K562 (cell line): ENCODE data around the gene SIAE. TPM values are rescaled to one million over a fixed set of nuclear protein-coding genes. Genes with fewer than 3 reads are reported as not detected.

Source experiments
- AFF4 ChIP-seq: sonication (generic); formaldehyde crosslinking; IDR thresholded peaks from 2 replicates; pipeline ENCODE4 v1.8.0; 2023; ENCODE audit warnings: mild to moderate bottlenecking, missing genetic modification reagents
- ARID1B ChIP-seq: fragments of 450-650 bp; IDR thresholded peaks from 2 replicates; pipeline ENCODE4 v1.6.1; 2016; ENCODE audit warnings: antibody characterized with exemption, mild to moderate bottlenecking, inconsistent platforms
- ARNT ChIP-seq, 2 experiments: fragments of 450-650 bp; IDR thresholded peaks; 2 replicates each; pipeline ENCODE4 v1.6.1; 2016; ENCODE audit warnings: mild to moderate bottlenecking in 1 of 2
- CC2D1A ChIP-seq: fragments of 450-650 bp; IDR thresholded peaks from 2 replicates; pipeline ENCODE4 v1.6.1; 2017; ENCODE audit warnings: mild to moderate bottlenecking
- E2F1 ChIP-seq: sonication (generic); formaldehyde crosslinking; IDR thresholded peaks from 2 replicates; pipeline ENCODE4 v1.8.1; 2023; ENCODE audit warnings: mild to moderate bottlenecking, missing genetic modification reagents, moderate library complexity
- NRF1 ChIP-seq, 2 experiments: fragments of 450-650 bp; IDR thresholded peaks in 1 of 2; conservative IDR thresholded peaks in 1 of 2; 2 replicates each; pipeline ENCODE4 v1.6.1; 2014; ENCODE audit warnings: mild to moderate bottlenecking in 2 of 2
- PHF20 ChIP-seq: fragments of 450-650 bp; IDR thresholded peaks from 2 replicates; pipeline ENCODE4 v1.6.1; 2018; ENCODE audit not compliant: partially characterized antibody
- POLR2AphosphoS2 ChIP-seq: IDR thresholded peaks from 2 replicates; pipeline ENCODE4 v1.6.1; 2012; ENCODE audit warnings: low read length, improper control_type of control experiment
- RB1 ChIP-seq: fragments of 450-650 bp; IDR thresholded peaks from 2 replicates; pipeline ENCODE4 v1.6.1; 2017; ENCODE audit warnings: low read depth, mild to moderate bottlenecking
- SNIP1 ChIP-seq: fragments of 450-650 bp; IDR thresholded peaks from 2 replicates; pipeline ENCODE4 v1.7.1; 2017; ENCODE audit warnings: low read depth, mild to moderate bottlenecking
- SREBF2 ChIP-seq: sonication (generic); formaldehyde crosslinking; IDR thresholded peaks from 2 replicates; pipeline ENCODE4 v1.4.0; 2020; ENCODE audit warnings: mild to moderate bottlenecking, missing genetic modification reagents
- TEAD1 ChIP-seq, 2 experiments: fragments of 450-650 bp in 1 of 2; sonication (generic) in 1 of 2; formaldehyde crosslinking; IDR thresholded peaks; 2 replicates each; pipeline versions ENCODE4 v1.4.0 to v1.8.0; 2020 to 2022; ENCODE audit warnings: mild to moderate bottlenecking in 2 of 2, missing genetic modification reagents in 1 of 2
- ZBTB17 ChIP-seq: fragments of 450-650 bp; formaldehyde crosslinking; IDR thresholded peaks from 2 replicates; pipeline ENCODE4 v1.4.0; 2020; ENCODE audit warnings: mild to moderate bottlenecking
- ZNF512 ChIP-seq: IDR thresholded peaks from 2 replicates; pipeline ENCODE4 v1.6.1; 2016; ENCODE audit warnings: missing genetic modification characterization, missing compliant biosample characterization
- ZNF592 ChIP-seq: fragments of 450-650 bp; IDR thresholded peaks from 2 replicates; pipeline ENCODE4 v1.6.1; 2017; ENCODE audit warnings: antibody characterized with exemption, mild to moderate bottlenecking
- ZNF707 ChIP-seq: fragments of 250-450 bp; sonication (Bioruptor Pico); conservative IDR thresholded peaks from 2 replicates; pipeline ENCODE4 v1.8.0; 2022; ENCODE audit warnings: inconsistent platforms, mild to moderate bottlenecking, moderate library complexity
- ZNF764 ChIP-seq: fragments of 250-450 bp; sonication (Bioruptor Pico); IDR thresholded peaks from 2 replicates; pipeline ENCODE4 v1.4.0; 2020; ENCODE audit warnings: low read depth, mild to moderate bottlenecking, moderate library complexity
- polyA plus RNA-seq, 8 experiments: library from polyadenylated mRNA; depleted of rRNA in 4 of 8; stranded (reverse) in 5 of 8; unstranded in 3 of 8; fragments of >200 nt; fragmentation: Nextera tagmentation in 2 of 8; fragmentation: Illumina TruSeq in 1 of 8; extraction: Ambion mirVana in 2 of 8; extraction: Trizol in 1 of 8; gene quantifications; 2 replicates each; pipeline versions ENCODE4 v1.2.1 to v1.2.3, GENCODE V29; 2011 to 2014; ENCODE audit warnings: inconsistent platforms in 1 of 8, missing spikeins in 1 of 8
- total RNA-seq, 7 experiments: library from RNA; depleted of rRNA in 6 of 7; stranded (reverse); fragments of >200 nt in 6 of 7; fragmentation: Illumina TruSeq in 2 of 7; extraction: Trizol in 2 of 7; gene quantifications; 2 replicates each; pipeline versions ENCODE4 v1.2.1 to v1.2.3, GENCODE V29; 2011 to 2021; ENCODE audit warnings: low replicate concordance in 1 of 7

The SIAE gene
- total and polyA plus RNA-seq, 9 of the 15 experiments (the other 6 are each of a cell fraction or from before 2014, with no cell fraction given): 0.89 to 9.6 (median 3.7) TPM

- TF ChIP-seq ZNF592: no peak
- no peak for TF ChIP-seq RB1
- 0 out of 4 replicates have a peak, but pooled peaks of 1 of the 2 experiments have one; percentile 11 for TF ChIP-seq NRF1 (conservative IDR thresholded peaks at IDR 0.05 in 1 of 2, IDR thresholded peaks at IDR 0.05 in 1 of 2)
- no peak for TF ChIP-seq POLR2AphosphoS2
- TF ChIP-seq E2F1 (CRISPR knock-in tag): no peak
- no peak for TF ChIP-seq PHF20
- no peak for TF ChIP-seq AFF4 (CRISPR knock-in tag)
- TF ChIP-seq SNIP1: no peak
- no peak for TF ChIP-seq ZNF764
- peak; percentile 59 to 66; a peak in 2 of 4 replicates for TF ChIP-seq TEAD1 (CRISPR knock-in tag; IDR thresholded peaks at IDR 0.05)
- TF ChIP-seq ARID1B: peak; percentile 42; the same call in 1 of the 2 replicates
- TF ChIP-seq CC2D1A: peak; percentile 59
- TF ChIP-seq ARNT (IDR thresholded peaks at IDR 0.05): peak; percentile 30 to 40; a peak in 1 of 4 replicates
- peak; percentile 24; the same call in 1 of the 2 replicates for TF ChIP-seq ZBTB17 (CRISPR knock-in tag)
- no peak for TF ChIP-seq SREBF2
- TF ChIP-seq ZNF512: no peak
- no peak for TF ChIP-seq ZNF707 (CRISPR knock-in tag)
These were observed 28.9 kb downstream of the SIAE start (continued) for GRCh38 chr11:124644426-124645280.
